Kidney (tissue), 14 donors: ENCODE data around the gene SERPINH1. TPM values are rescaled to one million over a fixed set of nuclear protein-coding genes. Genes with fewer than 3 reads are reported as not detected.

Experiments used
- DNase-seq, 5 donors: peaks; one replicate each; pipeline ENCODE4 v3.0.0-alpha.2; 2013 to 2020
- FAIRE-seq: peaks from 2 replicates; lab custom pipeline; 2012; peaks lifted over from hg19 to GRCh38; lab: Jason Lieb, UNC
- H3K27ac ChIP-seq, 2 donors: one replicate each; pipeline ENCODE4 v1.7.0; 2013; ENCODE audit warnings: low read depth in 2 of 2, low read length in 2 of 2, inconsistent platforms in 1 of 2
- H3K27me3 ChIP-seq: one replicate; pipeline ENCODE4 v1.7.1; 2013; ENCODE audit warnings: low read length, inconsistent platforms; ENCODE audit not compliant: control insufficient read depth, insufficient read depth
- H3K36me3 ChIP-seq, 3 donors: one replicate each; pipeline versions ENCODE4 v1.7.0 to v1.7.1; 2013; ENCODE audit warnings: low read length in 3 of 3, control low read depth in 1 of 3, inconsistent platforms in 1 of 3; ENCODE audit not compliant: insufficient read depth in 3 of 3, control insufficient read depth in 2 of 3
- H3K4me1 ChIP-seq, 3 donors: one replicate each; pipeline versions ENCODE4 v1.7.0 to v1.7.1; 2013; ENCODE audit warnings: low read length in 3 of 3, inconsistent platforms in 1 of 3, low read depth in 1 of 3; ENCODE audit not compliant: control insufficient read depth in 2 of 3, insufficient read depth in 2 of 3
- H3K4me3 ChIP-seq, 3 donors: one replicate each; pipeline versions ENCODE4 v1.7.0 to v1.8.1; 2013; ENCODE audit warnings: low read length in 3 of 3, control low read depth in 1 of 3, inconsistent platforms in 1 of 3
- H3K9ac ChIP-seq, 3 donors: one replicate each; pipeline versions ENCODE4 v1.7.0 to v1.7.1; 2013; ENCODE audit warnings: low read length in 3 of 3, control low read depth in 1 of 3, inconsistent platforms in 1 of 3
- H3K9me3 ChIP-seq, 3 donors: one replicate each; pipeline versions ENCODE4 v1.7.0 to v1.7.1; 2013; ENCODE audit warnings: low read length in 3 of 3, control low read depth in 1 of 3, inconsistent platforms in 1 of 3; ENCODE audit not compliant: control insufficient read depth in 2 of 3, insufficient read depth in 1 of 3
- intact Hi-C: fragments of 100-400 bp; cut with DNase I; formaldehyde crosslinking; loops from one replicate; pipeline ENCODE4 v1.11.1; 2022
- polyA plus RNA-seq: library from polyadenylated mRNA; stranded (reverse); fragments of 350-450 nt; fragmentation: Illumina TruSeq; extraction: RNeasy Lipid Tissue Mini Kit (QIAGEN cat#74804); gene quantifications from one replicate; pipeline ENCODE4 v1.2.3, GENCODE V29; 2014; ENCODE audit warnings: low read depth, low replicate concordance; ENCODE audit not compliant: insufficient read depth
- total RNA-seq: library from RNA; stranded (reverse); fragmentation: NEBNext Ultra II Directional; extraction: Animal tissue kit (Norgen Biotek cat#: 25700); gene quantifications from one replicate; pipeline ENCODE4 v1.2.1, GENCODE V29; 2021
- TF ChIP-seq, protein P1 (sequence below): IDR thresholded peaks from 3 replicates; pipeline ENCODE4 v1.5.1; 2012; ENCODE audit warnings: mild to moderate bottlenecking, moderate library complexity, borderline replicate concordance; ENCODE audit not compliant: insufficient read depth; ENCODE audit errors: extremely low read depth
- donor health status: control.
- donor health status: control.
- donor health status: control.
- donor health status: control.
- donor health status: control.
- donor health status: DM: yes; HTN: yes; CAD: no.
- donor health status: Normal renal cell carcinoma (clear cell type).

The SERPINH1 gene
- total and polyA plus RNA-seq, 2 donors from 2014 or later, result 81.1 to 104 TPM

DNA sequence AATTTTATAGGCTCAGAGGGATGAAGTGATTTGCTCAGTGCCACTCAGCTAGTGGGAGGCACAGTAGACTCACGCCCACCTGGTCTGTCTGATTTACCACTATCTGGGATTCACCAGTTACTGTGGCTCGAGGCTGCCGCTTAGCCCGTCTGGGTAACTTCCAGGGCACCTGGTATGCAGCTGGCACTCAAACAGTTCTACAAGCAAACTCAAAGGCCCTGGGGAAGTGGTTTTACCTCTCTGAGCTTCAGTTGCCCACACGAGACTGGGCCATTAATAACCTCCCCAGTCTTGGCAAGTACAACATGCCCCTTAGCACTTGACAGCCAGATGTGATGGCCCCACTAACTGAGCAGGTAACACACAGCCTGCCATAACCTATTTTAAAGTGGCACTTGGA is 38.9 kb upstream of the SERPINH1 start:
- FAIRE-seq (no peak), DNase-seq (no peak)
- Histone ChIP-seq H3K9ac (no peak overlapping the region), H3K4me1 (peaks cover 0 to 3% (median 0%) of the 10 kb centered on the region in 3 donors), H3K4me3 (no peak overlapping the region), H3K9me3 (no peaks in the 10 kb centered on the region), H3K27me3 (peaks cover 8% of the 10 kb centered on the region), H3K36me3 (no peaks in the 10 kb centered on the region), H3K27ac (no peak overlapping the region)
- intact Hi-C loops, result no loop called here
- TF ChIP-seq, protein P1, sequence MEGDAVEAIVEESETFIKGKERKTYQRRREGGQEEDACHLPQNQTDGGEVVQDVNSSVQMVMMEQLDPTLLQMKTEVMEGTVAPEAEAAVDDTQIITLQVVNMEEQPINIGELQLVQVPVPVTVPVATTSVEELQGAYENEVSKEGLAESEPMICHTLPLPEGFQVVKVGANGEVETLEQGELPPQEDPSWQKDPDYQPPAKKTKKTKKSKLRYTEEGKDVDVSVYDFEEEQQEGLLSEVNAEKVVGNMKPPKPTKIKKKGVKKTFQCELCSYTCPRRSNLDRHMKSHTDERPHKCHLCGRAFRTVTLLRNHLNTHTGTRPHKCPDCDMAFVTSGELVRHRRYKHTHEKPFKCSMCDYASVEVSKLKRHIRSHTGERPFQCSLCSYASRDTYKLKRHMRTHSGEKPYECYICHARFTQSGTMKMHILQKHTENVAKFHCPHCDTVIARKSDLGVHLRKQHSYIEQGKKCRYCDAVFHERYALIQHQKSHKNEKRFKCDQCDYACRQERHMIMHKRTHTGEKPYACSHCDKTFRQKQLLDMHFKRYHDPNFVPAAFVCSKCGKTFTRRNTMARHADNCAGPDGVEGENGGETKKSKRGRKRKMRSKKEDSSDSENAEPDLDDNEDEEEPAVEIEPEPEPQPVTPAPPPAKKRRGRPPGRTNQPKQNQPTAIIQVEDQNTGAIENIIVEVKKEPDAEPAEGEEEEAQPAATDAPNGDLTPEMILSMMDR, result no peak

DNA sequence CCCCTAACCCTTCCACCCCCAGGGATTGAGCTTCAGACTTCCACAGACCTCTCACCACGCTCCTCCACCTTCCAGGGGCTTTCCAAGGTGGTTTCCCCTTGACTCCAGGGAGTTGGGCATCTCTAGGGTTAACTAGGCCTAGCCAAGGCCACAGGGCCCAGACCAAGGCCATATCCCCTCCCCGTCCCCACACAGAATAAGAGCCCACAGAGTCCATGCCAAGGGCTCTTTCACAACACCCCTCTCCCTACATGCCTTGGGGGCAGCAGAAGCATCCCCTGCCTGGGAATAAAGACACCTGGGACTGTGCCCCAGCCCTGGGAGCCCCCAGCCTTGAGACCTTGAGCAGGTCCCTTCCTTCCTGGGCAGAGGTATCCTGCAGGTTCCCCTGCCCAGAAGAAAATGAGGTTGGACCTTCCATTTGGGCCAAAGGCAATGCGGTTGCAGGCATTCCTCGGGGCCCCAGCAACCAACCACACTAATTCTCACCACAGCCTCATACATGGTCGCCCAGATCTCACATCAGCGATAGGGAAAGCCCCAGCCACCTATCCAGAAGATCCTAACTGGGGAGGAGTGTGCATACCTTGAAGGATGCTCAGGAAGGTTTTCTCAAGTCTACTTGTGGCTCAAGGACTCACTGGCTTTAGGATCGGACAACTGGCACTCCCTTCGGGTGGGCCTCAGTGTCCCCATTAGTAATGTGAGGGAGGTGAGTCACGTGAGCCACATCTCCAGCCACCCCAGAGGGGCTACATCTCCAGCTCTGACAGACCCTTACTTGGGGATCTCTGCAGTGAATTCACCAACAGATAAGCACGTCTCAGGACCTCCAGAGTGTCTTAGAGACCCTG is 38.0 kb upstream of the SERPINH1 start:
- H3K27ac ChIP-seq, result no peak overlapping the region
- no peaks in the 10 kb centered on the region for H3K36me3 ChIP-seq
- H3K9me3 ChIP-seq, result no peaks in the 10 kb centered on the region
- H3K4me3 ChIP-seq, result peak overlapping the region in 1 of 3 donors; percentile 35
- DNase-seq (peak in 1 of 5 donors; percentile 37), FAIRE-seq (no peak)
- no peak overlapping the region for H3K9ac ChIP-seq
- intact Hi-C loops, result no loop called here
- peaks cover 8% of the 10 kb centered on the region for H3K27me3 ChIP-seq
- TF ChIP-seq, protein P1, result no peak
- peaks cover 0 to 3% (median 0%) of the 10 kb centered on the region in 3 donors for H3K4me1 ChIP-seq

DNA sequence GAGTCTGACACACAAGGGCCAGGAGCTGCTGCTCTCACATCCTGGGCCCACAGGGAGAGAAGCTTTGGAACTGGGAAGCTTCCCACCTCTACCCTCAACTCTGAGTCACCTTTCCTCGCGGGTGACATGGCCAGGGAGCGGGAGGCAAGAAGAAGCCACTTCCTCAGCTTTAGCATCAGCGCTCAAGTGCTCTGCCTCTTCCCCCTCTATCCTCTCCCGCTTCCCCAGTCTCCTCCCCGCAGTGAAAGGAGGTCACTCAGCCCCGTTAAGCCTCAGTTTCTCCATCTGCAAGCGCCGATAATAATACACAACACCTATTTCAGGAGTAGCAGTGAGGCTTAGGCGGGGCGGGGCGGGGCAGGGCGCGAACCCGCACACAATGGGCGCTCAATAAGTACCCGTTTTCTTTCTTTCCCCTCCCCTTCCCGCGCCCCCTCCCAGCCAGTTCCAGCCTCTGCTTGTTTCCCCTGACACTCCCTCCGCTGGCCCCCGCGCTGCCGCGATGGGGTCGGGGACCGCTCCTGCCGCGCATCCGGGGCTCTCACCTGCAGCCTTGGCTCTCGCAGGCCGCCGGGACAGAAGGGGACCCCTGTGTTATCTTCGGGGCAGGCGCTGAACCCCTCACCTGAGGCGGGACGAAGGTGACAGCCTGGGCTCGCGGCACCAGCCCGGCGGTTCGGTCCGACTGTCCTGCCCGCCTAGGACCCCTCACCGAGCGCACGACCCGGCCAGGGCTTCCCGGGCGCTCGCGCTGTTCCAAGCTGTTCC is 37.2 kb upstream of the SERPINH1 start:
- Histone ChIP-seq H3K36me3 (no peaks in the 10 kb centered on the region), H3K4me3 (peak overlapping the region in 2 of 3 donors; percentile 53 to 61), H3K9ac (peak overlapping the region in 1 of 3 donors; percentile 34), H3K4me1 (peaks cover 0 to 3% (median 0%) of the 10 kb centered on the region in 3 donors), H3K9me3 (no peaks in the 10 kb centered on the region), H3K27ac (no peak overlapping the region), H3K27me3 (peaks cover 8% of the 10 kb centered on the region)
- TF ChIP-seq, protein P1, result no peak
- intact Hi-C loops, result no loop called here
- FAIRE-seq (no peak), DNase-seq (peak; percentile 21 to 84 (median 43))
